ENCODE measurements around the gene TRMU.

GRCh38 chr22:46391486-46392136, 56.1 kb downstream of the TRMU start:
- TF ChIP-seq, protein P1, sequence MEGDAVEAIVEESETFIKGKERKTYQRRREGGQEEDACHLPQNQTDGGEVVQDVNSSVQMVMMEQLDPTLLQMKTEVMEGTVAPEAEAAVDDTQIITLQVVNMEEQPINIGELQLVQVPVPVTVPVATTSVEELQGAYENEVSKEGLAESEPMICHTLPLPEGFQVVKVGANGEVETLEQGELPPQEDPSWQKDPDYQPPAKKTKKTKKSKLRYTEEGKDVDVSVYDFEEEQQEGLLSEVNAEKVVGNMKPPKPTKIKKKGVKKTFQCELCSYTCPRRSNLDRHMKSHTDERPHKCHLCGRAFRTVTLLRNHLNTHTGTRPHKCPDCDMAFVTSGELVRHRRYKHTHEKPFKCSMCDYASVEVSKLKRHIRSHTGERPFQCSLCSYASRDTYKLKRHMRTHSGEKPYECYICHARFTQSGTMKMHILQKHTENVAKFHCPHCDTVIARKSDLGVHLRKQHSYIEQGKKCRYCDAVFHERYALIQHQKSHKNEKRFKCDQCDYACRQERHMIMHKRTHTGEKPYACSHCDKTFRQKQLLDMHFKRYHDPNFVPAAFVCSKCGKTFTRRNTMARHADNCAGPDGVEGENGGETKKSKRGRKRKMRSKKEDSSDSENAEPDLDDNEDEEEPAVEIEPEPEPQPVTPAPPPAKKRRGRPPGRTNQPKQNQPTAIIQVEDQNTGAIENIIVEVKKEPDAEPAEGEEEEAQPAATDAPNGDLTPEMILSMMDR (IDR thresholded peaks at IDR 0.05) = no peak
- TF ChIP-seq POLR2A (IDR thresholded peaks at IDR 0.05) = no peak
